Activated T-helper 17 cell treated with anti-CD3 and anti-CD28 coated beads, Interleukin-2, amount 50 U/mL, for 72 hours (primary cell): ENCODE measurements around the gene UTS2R. TPM values are rescaled to one million over a fixed set of nuclear protein-coding genes. Genes with fewer than 3 reads are reported as not detected.

Experiments used
- ATAC-seq: fragments of 150-1000 bp; cut with Tn5 transposase; replicated peaks from 2 replicates; pipeline ENCODE4 v1.10.0; 2021; ENCODE audit warnings: mild to moderate bottlenecking, moderate library complexity
- H3K27ac Mint-ChIP-seq: one replicate; pipeline ENCODE4 v1.8.0; 2022; ENCODE audit warnings: mixed read lengths
- H3K27me3 Mint-ChIP-seq: one replicate; pipeline ENCODE4 v1.8.0; 2022; ENCODE audit warnings: mixed read lengths
- H3K36me3 Mint-ChIP-seq: one replicate; pipeline ENCODE4 v1.8.0; 2022; ENCODE audit warnings: low read depth, mild to moderate bottlenecking, mixed read lengths
- H3K4me1 Mint-ChIP-seq: one replicate; pipeline ENCODE4 v1.8.0; 2022; ENCODE audit warnings: mixed read lengths
- H3K4me3 Mint-ChIP-seq: one replicate; pipeline ENCODE4 v1.8.0; 2022; ENCODE audit warnings: mild to moderate bottlenecking, mixed read lengths
- H3K9me3 Mint-ChIP-seq: one replicate; pipeline ENCODE4 v1.8.0; 2022; ENCODE audit warnings: mixed read lengths
- total RNA-seq, 2 donors: library from RNA; stranded (reverse); gene quantifications; one replicate each; pipeline ENCODE4 v1.2.3, GENCODE V29; 2022

The UTS2R gene
- total RNA-seq: under 1 TPM in 1 of 2 donors, not detected in 1; 0.45 TPM

DNA sequence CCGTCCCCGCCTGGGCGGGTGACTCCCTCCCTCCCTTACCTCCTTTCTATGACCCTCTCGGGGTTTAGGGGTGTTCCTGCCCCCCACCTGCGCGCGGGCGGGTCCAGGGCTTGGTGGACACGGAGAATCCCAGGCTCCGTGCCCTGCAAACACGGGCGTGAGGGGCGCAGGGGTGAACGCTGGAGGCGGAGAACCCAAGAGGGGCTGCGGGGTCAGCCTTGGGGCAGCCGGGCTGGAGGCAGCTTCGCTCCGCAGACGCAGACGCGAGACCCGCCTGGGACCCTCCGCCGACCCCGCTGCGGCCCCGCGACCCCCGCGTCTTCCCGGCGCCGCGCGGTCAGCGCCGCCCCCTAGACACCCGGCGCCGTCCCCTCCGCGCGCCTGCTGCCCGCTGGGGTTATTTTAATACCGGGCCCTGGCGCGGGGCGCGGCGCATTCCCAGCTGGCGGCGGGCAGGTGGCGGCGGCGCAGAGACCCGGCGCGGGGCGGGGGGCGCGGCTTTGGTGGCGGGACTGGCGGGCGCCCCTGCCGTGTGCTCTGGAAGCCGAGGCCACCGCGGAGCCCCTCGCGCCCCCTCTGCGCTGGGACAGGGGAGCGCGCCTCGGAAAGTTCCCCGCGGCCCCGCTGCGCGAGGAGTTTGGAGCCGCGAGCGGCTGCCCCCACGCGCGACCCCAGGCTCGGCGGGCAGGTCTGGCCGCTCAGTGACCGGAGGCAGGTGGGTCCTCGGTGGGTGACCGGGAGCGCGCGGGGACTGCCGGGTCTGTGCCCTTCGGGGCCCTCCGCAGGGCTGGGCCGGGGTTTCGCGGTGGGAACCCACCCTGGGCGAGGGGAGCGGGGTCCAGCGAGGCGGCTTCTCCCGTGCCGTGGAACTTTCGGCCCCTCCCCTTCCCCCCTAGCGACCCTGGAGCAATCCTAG, at the start of gene UTS2R:
UTS2R (plus strand) TSS at position 433 of the 916 bp plus-strand sequence. CDS start 2,560 bp downstream, outside the sequence.
- H3K36me3 Mint-ChIP-seq: no peaks in the 10 kb centered on the region
- ATAC-seq: no peak
- H3K27ac Mint-ChIP-seq: no peak within 1 kb of the TSS
- H3K9me3 Mint-ChIP-seq: no peaks in the 10 kb centered on the region
- H3K4me1 Mint-ChIP-seq: no peaks in the 10 kb centered on the region
- H3K4me3 Mint-ChIP-seq: peak within 1 kb of the TSS; percentile 75
- peaks cover 34% of the 10 kb centered on the region for H3K27me3 Mint-ChIP-seq

DNA sequence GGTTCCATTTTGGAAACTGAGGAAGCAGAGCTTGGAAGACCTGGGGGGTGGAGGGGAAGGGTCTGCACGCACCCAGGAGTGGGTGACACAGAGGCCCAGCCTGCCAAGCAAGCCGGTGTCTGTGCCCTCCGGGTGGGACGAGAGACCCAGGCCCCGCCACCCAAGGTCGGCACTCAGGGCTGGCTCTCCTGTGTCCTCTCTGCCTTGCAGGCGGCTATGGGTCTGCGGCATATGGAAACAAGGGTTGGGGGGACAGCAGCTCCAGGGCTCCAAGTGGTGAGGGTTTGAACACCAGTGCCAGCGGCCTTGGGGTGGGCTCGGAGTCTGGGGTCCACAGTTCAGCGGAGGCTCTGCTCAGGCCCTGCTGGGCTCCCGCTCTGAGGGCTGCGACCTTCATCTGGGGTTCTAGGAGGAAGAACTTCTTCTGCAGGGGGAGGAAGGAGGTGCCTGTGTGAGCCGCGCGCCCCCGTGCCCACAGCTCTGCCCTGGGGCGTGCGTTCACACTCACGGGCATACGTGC, 49.6 kb upstream of the UTS2R start:
- Mint-ChIP-seq H3K4me1 (peaks cover 9% of the 10 kb centered on the region), H3K27me3 (no peaks in the 10 kb centered on the region), H3K9me3 (no peaks in the 10 kb centered on the region), H3K4me3 (no peak overlapping the region), H3K27ac (no peak overlapping the region), H3K36me3 (peaks cover 59% of the 10 kb centered on the region)
- peak; percentile 25 for ATAC-seq

DNA sequence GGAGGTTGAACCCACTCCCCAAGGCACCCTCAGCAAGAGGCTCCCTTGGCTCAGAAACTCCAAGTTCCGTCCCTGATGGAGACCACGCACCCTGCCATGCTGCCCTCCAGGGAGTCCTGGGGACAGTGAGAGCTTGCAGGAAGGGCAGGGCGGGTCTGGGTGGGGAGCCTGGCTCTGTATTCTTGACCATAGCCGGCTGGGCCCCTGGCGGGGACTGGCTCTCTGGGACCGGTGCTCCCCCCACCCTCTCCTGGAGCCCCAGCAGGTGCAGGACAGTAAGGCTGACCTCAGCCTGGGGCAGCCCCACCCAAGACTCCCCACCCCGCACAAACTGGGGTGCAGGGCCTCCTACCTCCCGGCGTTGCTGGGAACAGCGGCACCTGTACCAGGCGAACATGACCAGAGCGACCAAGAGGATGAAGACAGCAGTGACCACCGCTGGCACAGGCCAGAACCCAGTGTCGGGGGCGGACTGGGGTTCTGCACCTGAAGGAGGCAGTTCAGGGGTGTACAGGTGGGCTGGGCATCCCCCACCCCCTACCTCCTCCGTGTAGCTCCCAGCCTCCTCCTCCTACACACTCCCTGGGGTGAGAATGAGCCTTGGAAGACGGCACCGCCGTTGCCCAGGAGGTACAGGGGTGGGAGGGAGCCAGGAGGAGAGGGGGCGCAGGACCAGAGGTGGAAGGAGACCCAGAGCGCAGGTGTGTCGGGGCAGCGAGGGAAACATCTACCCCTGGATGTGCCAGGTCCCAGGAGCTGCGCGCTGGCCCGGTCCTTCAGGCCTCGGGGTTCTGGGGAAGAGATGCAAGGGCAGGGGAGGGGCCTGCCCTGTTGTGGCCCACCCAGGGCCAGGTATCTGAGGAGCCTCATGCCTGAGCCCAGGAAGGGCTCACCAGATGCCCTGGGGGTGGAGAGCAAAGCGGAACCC, 48.8 kb upstream of the UTS2R start:
- H3K36me3 Mint-ChIP-seq: peaks cover 52% of the 10 kb centered on the region
- no peaks in the 10 kb centered on the region for H3K9me3 Mint-ChIP-seq
- peaks cover 9% of the 10 kb centered on the region for H3K4me1 Mint-ChIP-seq
- H3K4me3 Mint-ChIP-seq: no peak overlapping the region
- no peaks in the 10 kb centered on the region for H3K27me3 Mint-ChIP-seq
- H3K27ac Mint-ChIP-seq: no peak overlapping the region
- ATAC-seq: no peak

DNA sequence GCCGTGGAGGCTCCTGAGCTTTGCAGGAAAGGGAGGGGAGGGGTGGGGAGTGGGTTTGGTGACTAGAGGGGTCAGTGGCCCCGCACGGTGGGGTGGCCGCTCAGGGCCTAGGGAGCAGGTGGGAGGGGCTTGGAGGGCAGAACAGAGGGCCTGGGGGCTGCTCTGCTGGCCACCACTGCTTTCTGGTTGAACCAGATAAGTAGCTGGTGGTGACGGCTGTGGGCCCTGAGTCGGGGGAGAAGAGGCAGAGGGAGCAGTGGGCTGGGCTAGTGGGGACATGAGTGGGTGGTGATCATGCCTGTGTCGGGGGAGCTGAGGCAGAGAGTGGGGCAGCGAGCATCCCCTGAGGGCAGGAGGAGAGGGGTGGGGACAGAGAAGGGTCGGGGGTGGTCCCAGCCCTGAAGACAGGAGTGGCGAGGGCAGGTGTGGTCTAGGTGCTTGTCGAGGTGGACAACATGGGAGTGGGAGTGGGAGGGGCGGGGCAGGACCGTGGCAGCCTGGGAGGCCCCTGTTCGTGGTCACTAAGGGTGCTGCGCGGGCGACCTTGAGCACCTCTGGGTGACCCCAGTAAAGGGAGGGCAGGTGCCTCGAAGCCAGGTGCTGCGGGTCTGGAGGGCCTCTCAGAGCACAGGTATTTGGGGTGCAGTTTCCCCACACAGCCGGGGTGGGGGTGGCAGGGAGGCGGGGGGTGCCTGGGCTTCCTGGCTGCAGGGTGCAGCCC, 47.9 kb upstream of the UTS2R start:
- Mint-ChIP-seq H3K27me3 (no peaks in the 10 kb centered on the region), H3K9me3 (no peaks in the 10 kb centered on the region), H3K27ac (no peak overlapping the region), H3K36me3 (peaks cover 52% of the 10 kb centered on the region), H3K4me3 (no peak overlapping the region), H3K4me1 (peaks cover 9% of the 10 kb centered on the region)
- ATAC-seq: no peak

DNA sequence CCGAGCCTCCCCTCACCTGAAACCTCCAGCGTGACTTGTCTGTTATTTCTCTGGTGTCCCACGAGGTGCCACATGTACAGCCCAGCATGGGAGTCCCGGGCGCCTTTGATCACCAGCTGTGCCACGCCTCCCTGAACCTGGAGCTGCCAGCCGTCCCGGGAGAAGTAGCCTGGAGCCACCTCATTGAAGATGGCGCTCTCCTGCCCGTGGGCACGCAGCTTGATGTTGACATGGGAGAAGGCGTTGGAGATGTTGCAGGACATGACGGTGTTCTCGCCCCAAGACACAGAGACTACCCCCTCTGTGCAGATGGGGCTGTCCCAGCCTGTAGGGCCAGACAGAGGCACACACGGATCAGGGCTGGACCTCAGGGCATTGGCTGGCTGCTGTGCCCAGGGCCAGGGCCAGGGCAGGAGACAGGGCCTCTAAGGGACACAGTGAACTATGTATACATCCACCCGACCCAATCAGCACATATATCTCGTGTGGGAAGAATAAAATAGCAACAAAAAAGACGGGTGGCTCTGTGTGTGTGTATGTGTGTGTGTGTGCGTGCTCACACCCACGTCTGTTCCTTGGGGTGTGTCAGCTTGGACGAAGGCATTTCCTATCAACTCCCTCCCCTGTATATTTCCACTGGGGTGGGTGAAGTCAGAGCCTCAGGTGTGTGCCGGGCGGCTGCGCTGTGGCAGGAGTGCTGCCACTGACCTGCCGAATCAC, 46.8 kb upstream of the UTS2R start:
- no peak overlapping the region for H3K4me3 Mint-ChIP-seq
- peaks cover 52% of the 10 kb centered on the region for H3K36me3 Mint-ChIP-seq
- ATAC-seq: peak; percentile 67
- no peak overlapping the region for H3K27ac Mint-ChIP-seq
- H3K27me3 Mint-ChIP-seq: no peaks in the 10 kb centered on the region
- no peaks in the 10 kb centered on the region for H3K9me3 Mint-ChIP-seq
- peaks cover 9% of the 10 kb centered on the region for H3K4me1 Mint-ChIP-seq

DNA sequence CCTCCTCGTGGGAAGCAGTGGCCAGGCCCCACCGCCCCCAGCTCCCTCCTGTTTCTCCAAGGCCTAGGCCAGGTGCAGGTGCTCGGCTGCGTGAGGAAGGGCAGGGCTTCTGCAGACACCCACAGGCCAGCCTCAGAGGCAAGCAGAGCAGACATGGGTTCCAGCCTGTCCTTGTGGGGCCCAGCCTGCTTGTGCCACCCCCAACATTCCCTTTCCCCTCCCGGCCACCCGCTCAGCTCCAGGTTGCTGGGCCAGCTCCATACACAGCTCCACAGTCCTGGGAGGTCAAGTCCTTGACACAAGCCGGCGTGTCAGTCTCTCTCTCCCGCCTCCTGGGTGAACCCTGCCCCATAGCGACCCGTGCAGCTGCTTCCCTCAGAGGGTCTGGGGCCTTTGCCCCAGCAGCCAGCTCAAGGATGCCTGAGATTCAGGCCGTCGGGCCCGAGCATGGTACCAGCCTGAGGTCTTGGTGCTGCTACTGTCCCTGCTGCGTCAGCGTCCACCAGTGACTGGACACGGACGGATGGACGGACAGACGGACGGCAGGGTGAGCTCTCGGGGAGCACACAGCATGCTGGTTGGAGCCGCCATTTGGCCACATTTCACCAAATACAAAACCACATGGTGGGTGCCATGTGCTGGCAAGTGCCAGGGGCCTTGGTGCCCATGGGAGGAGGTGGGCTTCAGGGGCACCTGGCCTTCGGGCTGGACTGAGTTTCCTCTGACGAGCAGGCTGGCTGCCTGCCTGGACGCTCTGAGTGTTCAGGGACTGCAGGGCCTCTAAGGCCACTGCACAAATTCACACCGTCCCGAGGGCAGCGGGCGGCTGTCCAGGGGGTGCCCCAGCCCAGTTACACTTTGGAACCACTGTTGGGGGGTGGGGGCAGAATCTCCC, 46.0 kb upstream of the UTS2R start:
- H3K4me3 Mint-ChIP-seq: no peak overlapping the region
- ATAC-seq: no peak
- H3K36me3 Mint-ChIP-seq: peaks cover 52% of the 10 kb centered on the region

DNA sequence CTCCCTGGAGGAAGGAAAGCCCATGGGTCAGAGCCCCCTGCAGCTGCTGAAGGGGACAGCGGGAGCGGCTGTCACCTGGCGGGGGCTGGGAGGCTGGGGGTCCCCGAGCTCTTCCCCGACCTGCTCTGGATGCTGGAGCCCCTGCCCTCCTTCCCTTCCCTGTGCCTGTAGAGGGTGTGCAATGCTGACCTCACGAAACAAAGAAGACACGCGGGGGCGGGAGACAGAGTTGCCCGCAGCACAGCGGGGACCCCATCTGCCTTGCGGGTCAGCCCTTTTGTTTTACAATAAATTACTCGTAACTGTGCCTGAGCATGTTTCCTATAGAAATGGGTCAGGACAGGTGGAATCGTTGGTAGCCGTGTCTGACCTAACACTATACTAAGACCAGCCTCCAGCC, 44.3 kb upstream of the UTS2R start:
- peaks cover 4% of the 10 kb centered on the region for H3K4me1 Mint-ChIP-seq
- no peaks in the 10 kb centered on the region for H3K9me3 Mint-ChIP-seq
- no peak for ATAC-seq
- peak overlapping the region; percentile 20 for H3K4me3 Mint-ChIP-seq
- H3K36me3 Mint-ChIP-seq: peaks cover 38% of the 10 kb centered on the region
- H3K27ac Mint-ChIP-seq: peak overlapping the region; percentile 68
- H3K27me3 Mint-ChIP-seq: no peaks in the 10 kb centered on the region

More for the DNA sequence above, 46.0 kb upstream of the UTS2R start:
- no peak overlapping the region for H3K27ac Mint-ChIP-seq
- no peaks in the 10 kb centered on the region for H3K9me3 Mint-ChIP-seq
- no peaks in the 10 kb centered on the region for H3K27me3 Mint-ChIP-seq
- H3K4me1 Mint-ChIP-seq: peaks cover 9% of the 10 kb centered on the region

DNA sequence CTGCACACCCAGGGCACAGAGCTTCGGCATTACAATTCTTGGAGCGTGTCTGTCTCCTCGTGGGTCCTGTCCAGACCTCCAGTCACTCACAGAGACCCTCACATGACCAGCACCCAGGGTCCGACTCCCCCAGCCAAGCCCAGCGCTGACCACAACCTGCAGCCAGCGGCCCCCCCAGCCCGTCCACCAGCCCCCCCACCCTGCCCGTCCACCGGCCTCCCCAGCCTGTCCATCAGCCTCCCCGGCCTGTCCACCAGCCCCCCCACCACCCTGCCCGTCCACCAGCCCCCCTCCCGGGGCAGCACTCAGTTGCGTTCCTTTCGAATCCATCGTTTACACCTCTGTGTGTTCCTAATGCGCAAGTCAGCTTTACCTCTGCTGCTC, 43.8 kb upstream of the UTS2R start:
- Mint-ChIP-seq H3K9me3 (no peaks in the 10 kb centered on the region), H3K27ac (peak overlapping the region; percentile 68), H3K4me3 (peak overlapping the region; percentile 20)

DNA sequence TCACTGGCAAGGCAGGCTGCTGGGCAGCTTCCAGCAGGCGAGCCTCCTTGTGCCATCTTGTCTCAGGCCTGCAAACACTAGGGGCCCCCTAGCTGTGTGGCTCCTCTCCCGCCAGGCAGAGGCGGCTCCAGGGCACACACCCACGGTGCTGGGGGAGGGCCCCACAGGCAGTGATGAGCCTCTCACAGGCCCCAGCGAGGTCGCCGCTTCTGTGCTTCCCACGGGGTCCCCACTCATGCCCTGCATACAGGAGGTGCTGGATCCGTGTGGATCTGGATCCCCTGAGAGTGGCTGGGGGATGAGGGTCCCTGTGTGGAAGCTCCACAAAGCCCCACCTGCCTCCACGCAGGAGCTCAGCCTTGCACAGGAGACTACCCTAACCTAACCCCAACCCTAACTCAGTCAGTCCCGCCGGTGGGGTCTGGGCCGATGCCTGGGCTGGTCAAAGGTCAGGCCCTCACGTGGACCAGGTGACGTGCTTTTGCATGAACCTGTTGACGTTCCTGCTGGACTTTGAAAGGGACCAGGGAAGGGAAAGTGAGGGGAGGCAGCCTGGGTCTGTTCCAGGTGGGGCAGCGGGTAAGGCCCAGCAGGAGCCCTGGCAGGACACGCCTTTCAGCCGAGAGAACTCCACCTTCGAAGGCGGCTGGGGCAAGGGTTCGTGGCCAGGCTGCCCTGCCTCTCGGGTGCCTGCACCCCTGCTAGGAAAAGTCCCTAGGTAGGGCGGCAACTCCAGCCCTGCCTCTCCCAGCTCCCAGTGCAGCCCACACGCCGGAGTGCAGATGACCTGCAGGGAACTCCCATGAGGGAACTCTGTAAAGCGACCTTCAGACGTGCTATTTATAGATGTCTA, 43.2 kb upstream of the UTS2R start:
- Mint-ChIP-seq H3K27me3 (peaks cover 3% of the 10 kb centered on the region), H3K27ac (no peak overlapping the region), H3K4me3 (no peak overlapping the region), H3K4me1 (peaks cover 9% of the 10 kb centered on the region), H3K9me3 (no peaks in the 10 kb centered on the region), H3K36me3 (peaks cover 27% of the 10 kb centered on the region)
- no peak for ATAC-seq

More for the DNA sequence above, 43.8 kb upstream of the UTS2R start:
- peaks cover 7% of the 10 kb centered on the region for H3K4me1 Mint-ChIP-seq
- no peak for ATAC-seq
- H3K27me3 Mint-ChIP-seq: peaks cover 1% of the 10 kb centered on the region
- peaks cover 33% of the 10 kb centered on the region for H3K36me3 Mint-ChIP-seq

DNA sequence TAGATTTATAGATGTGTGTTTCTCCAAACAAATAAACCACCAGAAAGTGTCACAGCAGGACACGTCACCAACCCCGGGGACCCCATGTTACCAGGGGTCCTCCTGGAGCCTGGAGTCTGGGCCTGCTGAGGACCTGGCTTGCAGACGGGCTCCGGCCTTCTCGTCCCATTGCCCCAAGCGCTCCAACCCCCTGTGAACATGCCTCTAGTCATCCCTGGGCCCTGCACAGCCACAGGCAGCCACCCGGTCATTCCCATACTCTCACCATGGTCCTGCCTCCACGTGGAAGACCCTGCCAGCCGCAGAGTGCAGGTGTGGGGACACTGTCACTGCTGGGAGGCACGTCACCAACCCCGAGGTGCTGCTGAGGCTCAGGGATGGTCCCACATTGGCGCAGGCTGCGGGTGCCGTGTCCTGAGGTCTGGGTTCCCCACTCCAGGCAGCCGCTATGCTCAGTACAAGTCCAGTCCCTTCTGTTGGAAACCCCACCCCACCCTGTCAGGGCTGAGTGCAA, 42.5 kb upstream of the UTS2R start:
- peaks cover 3% of the 10 kb centered on the region for H3K27me3 Mint-ChIP-seq
- peaks cover 20% of the 10 kb centered on the region for H3K36me3 Mint-ChIP-seq
- no peak for ATAC-seq
- no peak overlapping the region for H3K4me3 Mint-ChIP-seq
- no peaks in the 10 kb centered on the region for H3K9me3 Mint-ChIP-seq
- H3K4me1 Mint-ChIP-seq: peaks cover 5% of the 10 kb centered on the region
- H3K27ac Mint-ChIP-seq: no peak overlapping the region

DNA sequence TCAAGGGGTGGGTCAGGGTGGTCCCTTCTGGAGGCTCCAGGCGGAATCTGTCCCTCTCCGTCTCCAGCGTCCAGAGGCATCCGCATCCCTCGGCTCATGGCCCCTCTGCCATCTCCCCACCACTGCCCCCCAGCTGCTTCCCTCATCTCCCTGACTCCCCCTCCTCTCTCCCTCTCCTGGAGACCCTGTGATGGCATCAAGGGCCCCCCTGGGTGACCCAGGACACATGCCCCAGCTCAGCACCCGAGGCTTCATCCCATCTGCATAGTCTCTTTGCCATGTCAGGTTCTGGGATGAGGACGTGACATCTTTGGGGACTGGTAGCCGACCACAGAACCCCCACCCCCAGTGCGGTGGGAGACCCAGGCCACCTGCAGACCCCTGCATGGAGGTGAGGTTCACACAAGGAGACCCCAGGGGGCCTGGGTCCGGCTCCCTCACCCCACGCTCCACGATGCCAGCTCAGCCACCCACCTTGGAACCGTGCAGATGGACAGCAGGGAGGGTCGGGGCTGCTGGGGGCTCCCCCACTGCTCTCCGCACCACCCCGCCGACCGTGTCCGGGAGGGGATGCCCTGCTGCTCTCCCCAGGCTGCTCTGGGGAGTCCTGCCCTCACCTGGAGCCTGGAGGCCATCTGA, 41.8 kb upstream of the UTS2R start:
- Mint-ChIP-seq H3K27me3 (peaks cover 3% of the 10 kb centered on the region), H3K4me3 (no peak overlapping the region), H3K4me1 (peaks cover 6% of the 10 kb centered on the region), H3K27ac (no peak overlapping the region), H3K36me3 (peaks cover 12% of the 10 kb centered on the region), H3K9me3 (no peaks in the 10 kb centered on the region)
- no peak for ATAC-seq
